Glutamatergic neuron (in vitro differentiated cells): ENCODE results near the gene RNF115. TPM values are rescaled to one million over a fixed set of nuclear protein-coding genes. Genes with fewer than 3 reads are reported as not detected.
"Not testable (repeated sequence)": the region's sequence is repeated elsewhere in the genome, so short reads cannot be mapped to it uniquely, and the experiment has no call there.

Experiments used
- DNase-seq: peaks from one replicate; pipeline ENCODE4 v3.0.0; 2022
- H3K27ac Mint-ChIP-seq: one replicate; pipeline ENCODE4 v1.8.0; 2020; ENCODE audit warnings: mild to moderate bottlenecking, mixed read lengths, inconsistent platforms; ENCODE audit not compliant: unreplicated experiment
- H3K27me3 Mint-ChIP-seq: one replicate; pipeline ENCODE4 v1.8.0; 2020; ENCODE audit warnings: mild to moderate bottlenecking, moderate library complexity, mixed read lengths, inconsistent platforms; ENCODE audit not compliant: unreplicated experiment
- H3K36me3 Mint-ChIP-seq: one replicate; pipeline ENCODE4 v1.8.0; 2020; ENCODE audit warnings: mild to moderate bottlenecking, mixed read lengths, inconsistent platforms; ENCODE audit not compliant: unreplicated experiment
- H3K4me1 Mint-ChIP-seq: one replicate; pipeline ENCODE4 v1.8.0; 2020; ENCODE audit warnings: mild to moderate bottlenecking, low read depth, mixed read lengths, inconsistent platforms; ENCODE audit not compliant: unreplicated experiment
- H3K4me3 Mint-ChIP-seq: one replicate; pipeline ENCODE4 v1.8.0; 2020; ENCODE audit warnings: mild to moderate bottlenecking, mixed read lengths, inconsistent platforms; ENCODE audit not compliant: unreplicated experiment
- H3K9me3 Mint-ChIP-seq: one replicate; pipeline ENCODE4 v1.8.0; 2020; ENCODE audit warnings: mild to moderate bottlenecking, moderate library complexity, mixed read lengths, inconsistent platforms; ENCODE audit not compliant: unreplicated experiment
- total RNA-seq: library from RNA; stranded (reverse); fragmentation: NEBNext Ultra II Directional; extraction: Animal tissue kit (Norgen Biotek cat#: 25700); gene quantifications from one replicate; pipeline ENCODE4 v1.2.1, GENCODE V29; 2021; ENCODE audit not compliant: unreplicated experiment
- TF ChIP-seq, protein P1 (sequence below): fragments of 200-600 bp; sonication (generic); IDR thresholded peaks from one replicate; pipeline ENCODE4 v1.5.0; 2021; ENCODE audit not compliant: partially characterized antibody, unreplicated experiment

RNF115 gene
- total RNA-seq, 1 donor from 2014 or later: 20.5 TPM

DNA sequence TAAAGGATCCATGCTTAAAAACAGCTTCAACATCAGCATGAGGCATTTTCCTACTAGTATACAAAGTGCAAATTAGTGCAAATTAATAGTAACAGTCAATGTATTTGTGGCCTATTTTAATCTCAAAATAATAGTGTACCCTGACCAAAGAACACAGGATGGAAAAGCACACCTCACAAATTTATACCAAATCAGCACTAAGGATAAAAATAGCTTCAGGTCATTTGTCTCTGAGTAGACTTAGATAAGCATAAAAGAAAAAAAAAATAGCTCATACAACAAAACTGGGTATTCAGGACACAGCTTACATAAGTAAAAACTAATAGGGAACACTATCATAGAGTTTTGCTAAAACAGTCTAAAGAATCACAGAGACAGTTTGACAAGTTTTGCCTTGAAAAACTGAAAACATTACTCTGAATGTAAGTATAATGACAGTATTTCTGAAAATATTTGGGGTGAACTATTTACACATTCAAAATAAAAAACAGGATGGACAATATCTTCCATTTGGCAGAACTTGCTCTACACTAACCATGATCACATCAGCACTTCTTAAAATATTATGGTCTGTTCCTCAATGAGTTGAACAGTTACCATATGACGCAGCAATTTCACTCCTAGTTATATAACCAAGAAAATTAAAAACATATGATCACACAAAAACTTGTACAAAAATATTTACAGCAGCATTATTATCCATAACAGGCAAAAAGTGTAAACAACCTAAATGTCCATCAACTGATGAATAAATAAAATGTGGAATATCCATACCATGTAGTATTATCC is 46.3 kb downstream of the RNF115 start:
- Mint-ChIP-seq H3K27ac (no peak overlapping the region), H3K27me3 (no peaks in the 10 kb centered on the region), H3K36me3 (no peaks in the 10 kb centered on the region), H3K4me3 (no peak overlapping the region), H3K4me1 (no peaks in the 10 kb centered on the region), H3K9me3 (peaks cover 2% of the 10 kb centered on the region)
- TF ChIP-seq, protein P1, sequence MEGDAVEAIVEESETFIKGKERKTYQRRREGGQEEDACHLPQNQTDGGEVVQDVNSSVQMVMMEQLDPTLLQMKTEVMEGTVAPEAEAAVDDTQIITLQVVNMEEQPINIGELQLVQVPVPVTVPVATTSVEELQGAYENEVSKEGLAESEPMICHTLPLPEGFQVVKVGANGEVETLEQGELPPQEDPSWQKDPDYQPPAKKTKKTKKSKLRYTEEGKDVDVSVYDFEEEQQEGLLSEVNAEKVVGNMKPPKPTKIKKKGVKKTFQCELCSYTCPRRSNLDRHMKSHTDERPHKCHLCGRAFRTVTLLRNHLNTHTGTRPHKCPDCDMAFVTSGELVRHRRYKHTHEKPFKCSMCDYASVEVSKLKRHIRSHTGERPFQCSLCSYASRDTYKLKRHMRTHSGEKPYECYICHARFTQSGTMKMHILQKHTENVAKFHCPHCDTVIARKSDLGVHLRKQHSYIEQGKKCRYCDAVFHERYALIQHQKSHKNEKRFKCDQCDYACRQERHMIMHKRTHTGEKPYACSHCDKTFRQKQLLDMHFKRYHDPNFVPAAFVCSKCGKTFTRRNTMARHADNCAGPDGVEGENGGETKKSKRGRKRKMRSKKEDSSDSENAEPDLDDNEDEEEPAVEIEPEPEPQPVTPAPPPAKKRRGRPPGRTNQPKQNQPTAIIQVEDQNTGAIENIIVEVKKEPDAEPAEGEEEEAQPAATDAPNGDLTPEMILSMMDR: no peak
- DNase-seq: no peak

DNA sequence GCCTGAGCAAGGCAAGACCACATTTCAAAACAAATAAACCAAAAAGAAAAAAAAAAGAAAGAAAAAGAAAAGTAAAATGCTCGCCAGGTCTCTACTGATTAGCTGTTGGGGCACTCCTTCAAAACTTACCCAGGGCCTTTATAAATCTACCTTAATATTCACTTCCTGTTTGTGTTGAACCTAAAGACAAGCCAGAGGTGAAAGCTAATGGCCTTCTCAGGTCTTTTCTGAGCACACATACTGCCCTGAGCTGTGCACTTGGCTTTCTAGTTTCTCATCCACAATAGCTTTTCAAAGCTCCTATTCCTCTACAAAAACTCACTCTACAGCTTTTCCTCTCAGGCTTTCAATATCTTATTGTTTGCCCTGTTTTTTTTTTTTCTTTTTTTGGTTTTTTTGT is 50.5 kb downstream of the RNF115 start:
- Mint-ChIP-seq H3K27me3 (no peaks in the 10 kb centered on the region), H3K9me3 (peaks cover 2% of the 10 kb centered on the region), H3K27ac (no peak overlapping the region), H3K4me3 (no peak overlapping the region), H3K36me3 (no peaks in the 10 kb centered on the region), H3K4me1 (no peaks in the 10 kb centered on the region)
- TF ChIP-seq, protein P1: no peak
- no peak for DNase-seq

DNA sequence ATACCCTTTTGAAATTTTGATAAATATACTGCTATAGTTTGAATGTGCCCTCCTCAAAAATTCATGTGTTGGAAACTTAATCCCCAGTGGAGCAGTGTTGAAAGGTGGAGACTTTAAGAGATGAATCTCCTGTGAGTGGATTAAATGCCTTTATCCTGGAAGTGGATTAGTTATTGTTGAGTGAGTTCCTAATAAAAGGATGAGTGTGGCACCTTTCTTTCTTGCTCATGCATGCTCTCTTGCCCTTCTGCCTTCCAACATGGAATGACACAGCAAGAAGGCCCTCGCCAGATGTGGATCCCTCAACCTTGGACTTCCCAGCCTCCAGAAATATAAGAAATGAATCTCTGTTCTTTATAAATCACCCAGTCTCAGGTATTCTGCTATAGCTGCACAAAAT is 52.8 kb downstream of the RNF115 start:
- Mint-ChIP-seq H3K4me3 (no peak overlapping the region), H3K36me3 (no peaks in the 10 kb centered on the region), H3K27ac (no peak overlapping the region), H3K4me1 (no peaks in the 10 kb centered on the region), H3K27me3 (peaks cover 3% of the 10 kb centered on the region), H3K9me3 (peaks cover 2% of the 10 kb centered on the region)
- TF ChIP-seq, protein P1: no peak
- DNase-seq: no peak

DNA sequence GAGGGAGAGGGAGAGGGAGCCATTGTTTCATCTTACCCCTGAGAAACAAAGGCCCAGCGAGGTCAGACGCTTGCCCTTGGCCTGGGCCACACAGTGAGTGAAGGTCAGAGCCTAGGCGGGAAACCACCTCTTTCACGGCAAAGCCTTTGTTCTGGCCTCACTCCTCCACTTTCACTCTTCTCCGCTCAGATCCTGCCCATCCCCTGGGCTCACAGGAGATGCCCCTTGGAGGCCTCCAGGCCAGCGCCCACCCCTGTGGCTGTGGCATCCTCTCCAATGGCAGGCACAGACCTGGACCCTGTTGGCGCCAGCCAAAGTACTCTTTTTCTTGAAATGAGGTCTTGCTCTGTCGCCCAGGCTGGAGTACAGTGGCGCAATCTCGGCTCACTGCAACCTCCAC is 55.9 kb downstream of the RNF115 start:
- H3K4me1 Mint-ChIP-seq, H3K27me3 Mint-ChIP-seq, DNase-seq, H3K4me3 Mint-ChIP-seq, H3K9me3 Mint-ChIP-seq, H3K36me3 Mint-ChIP-seq: not testable (repeated sequence)
- peak overlapping the region; percentile 52 for H3K27ac Mint-ChIP-seq

DNA sequence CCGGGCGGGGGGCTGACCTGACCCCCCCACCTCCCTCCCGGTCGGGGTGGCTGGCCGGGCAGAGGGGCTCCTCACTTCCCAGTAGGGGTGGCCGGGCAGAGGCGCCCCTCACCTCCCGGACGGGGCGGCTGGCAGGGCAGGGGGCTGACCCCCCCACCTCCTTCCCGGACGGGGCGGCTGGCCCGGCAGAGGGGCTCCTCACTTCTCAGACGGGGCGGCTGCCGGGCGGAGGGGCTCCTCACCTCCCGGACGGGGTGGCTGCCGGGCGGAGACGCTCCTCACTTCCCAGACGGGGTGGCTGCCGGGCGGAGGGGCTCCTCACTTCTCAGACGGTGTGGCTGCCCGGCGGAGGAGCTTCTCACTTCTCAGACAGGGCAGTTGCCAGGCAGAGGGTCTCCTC is 57.0 kb downstream of the RNF115 start:
- H3K9me3 Mint-ChIP-seq, H3K4me3 Mint-ChIP-seq, H3K27ac Mint-ChIP-seq, H3K27me3 Mint-ChIP-seq, DNase-seq, H3K4me1 Mint-ChIP-seq: not testable (repeated sequence)
- H3K36me3 Mint-ChIP-seq: peaks cover 16% of the 10 kb centered on the region

DNA sequence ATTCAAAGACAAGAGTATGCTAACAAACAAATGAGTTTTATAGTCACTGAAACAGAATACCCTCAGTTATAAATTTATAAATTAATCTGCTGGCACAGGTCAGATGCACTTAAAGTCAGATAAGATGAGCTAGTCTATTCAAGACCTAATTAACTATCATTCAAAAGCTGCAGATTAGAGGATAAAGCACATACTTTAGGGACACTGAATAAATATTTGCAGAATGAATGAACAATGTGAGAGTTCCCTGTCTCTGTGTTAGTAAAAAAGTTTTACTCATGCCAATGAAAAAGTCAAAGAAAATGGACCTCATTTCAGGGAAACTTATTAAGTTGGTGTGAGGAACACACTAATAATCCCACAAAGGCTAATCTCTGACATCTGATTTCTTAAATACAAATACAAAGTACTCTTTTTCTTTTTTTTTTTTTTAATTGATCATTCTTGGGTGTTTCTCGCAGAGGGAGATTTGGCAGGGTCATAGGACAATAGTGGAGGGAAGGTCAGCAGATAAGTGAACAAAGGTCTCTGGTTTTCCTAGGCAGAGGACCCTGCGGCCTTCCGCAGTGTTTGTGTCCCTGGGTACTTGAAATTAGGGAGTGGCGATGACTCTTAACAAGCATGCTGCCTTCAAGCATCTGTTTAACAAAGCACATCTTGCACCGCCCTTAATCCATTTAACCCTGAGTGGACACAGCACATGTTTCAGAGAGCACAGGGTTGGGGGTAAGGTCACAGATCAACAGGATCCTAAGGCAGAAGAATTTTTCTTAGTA is 58.1 kb downstream of the RNF115 start:
- peak overlapping the region; percentile 25 for H3K4me3 Mint-ChIP-seq
- H3K27me3 Mint-ChIP-seq, H3K4me1 Mint-ChIP-seq, H3K9me3 Mint-ChIP-seq, DNase-seq: not testable (repeated sequence)
- H3K27ac Mint-ChIP-seq: peak overlapping the region; percentile 93
- H3K36me3 Mint-ChIP-seq: peaks cover 22% of the 10 kb centered on the region

DNA sequence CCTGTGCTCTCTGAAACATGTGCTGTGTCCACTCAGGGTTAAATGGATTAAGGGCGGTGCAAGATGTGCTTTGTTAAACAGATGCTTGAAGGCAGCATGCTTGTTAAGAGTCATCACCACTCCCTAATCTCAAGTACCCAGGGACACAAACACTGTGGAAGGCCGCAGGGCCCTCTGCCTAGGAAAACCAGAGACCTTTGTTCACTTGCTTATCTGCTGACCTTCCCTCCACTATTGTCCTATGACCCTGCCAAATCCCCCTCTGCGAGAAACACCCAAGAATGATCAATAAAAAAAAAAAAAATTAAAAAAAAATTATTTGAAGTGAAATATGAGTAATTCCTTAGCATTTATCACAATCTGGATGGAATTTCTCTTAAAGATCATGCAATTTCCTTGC is 58.8 kb downstream of the RNF115 start:
- Mint-ChIP-seq H3K36me3 (peaks cover 28% of the 10 kb centered on the region), H3K27ac (peak overlapping the region; percentile 93), H3K9me3 (peaks cover 12% of the 10 kb centered on the region)
- H3K4me3 Mint-ChIP-seq, DNase-seq, H3K27me3 Mint-ChIP-seq, H3K4me1 Mint-ChIP-seq: not testable (repeated sequence)

DNA sequence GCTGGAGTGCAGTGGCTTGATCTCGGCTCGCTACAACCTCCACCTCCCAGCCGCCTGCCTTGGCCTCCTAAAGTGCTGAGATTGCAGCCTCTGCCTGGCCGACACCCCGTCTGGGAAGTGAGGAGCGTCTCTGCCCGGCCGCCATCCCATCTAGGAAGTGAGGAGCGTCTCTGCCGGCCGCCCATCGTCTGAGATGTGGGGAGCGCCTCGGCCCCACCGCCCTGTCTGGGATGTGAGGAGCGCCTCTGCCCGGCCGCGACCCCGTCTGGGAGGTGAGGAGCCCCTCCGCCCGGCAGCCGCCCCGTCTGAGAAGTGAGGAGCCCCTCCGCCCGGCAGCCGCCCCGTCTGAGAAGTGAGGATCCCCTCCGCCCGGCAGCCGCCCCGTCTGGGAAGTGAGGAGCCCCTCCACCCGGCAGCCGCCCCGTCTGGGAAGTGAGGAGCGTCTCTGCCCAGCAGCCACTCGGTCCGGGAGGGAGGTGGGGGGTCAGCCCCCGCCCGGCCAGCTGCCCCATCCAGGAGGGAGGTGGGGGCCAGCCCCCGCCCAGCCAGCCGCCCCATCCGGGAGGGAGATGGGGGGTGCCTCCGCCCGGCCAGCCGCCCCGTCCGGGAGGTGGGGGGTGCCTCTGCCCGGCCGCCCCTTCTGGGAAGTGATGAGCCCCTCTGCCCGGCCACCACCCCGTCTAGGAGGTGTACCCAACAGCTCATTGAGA is 59.5 kb downstream of the RNF115 start:
- not testable (repeated sequence) for H3K27me3 Mint-ChIP-seq, H3K4me1 Mint-ChIP-seq, H3K4me3 Mint-ChIP-seq
- peak; percentile 21 for DNase-seq
- Mint-ChIP-seq H3K9me3 (peaks cover 12% of the 10 kb centered on the region), H3K27ac (peak overlapping the region; percentile 84), H3K36me3 (peaks cover 34% of the 10 kb centered on the region)

DNA sequence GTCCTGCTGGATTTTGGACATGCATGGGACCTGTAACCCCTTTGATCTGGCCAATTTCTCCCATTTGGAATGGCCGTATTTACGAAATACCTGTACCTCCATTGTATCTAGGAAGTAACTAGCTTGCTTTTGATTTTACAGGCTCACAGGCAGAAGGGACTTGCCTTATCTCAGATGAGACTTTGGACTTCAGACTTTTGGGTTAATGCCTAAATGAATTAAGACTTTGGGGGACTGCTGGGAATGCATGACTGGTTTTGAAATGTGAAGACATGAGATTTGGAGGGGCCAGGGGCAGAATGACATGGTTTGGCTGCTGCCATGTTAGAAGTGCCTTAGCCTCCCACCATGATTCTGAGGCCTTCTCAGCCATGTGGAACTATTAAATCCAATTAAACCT is 61.9 kb downstream of the RNF115 start:
- not testable (repeated sequence) for H3K27ac Mint-ChIP-seq, H3K4me3 Mint-ChIP-seq, H3K4me1 Mint-ChIP-seq, DNase-seq, H3K27me3 Mint-ChIP-seq
- peaks cover 35% of the 10 kb centered on the region for H3K36me3 Mint-ChIP-seq
- H3K9me3 Mint-ChIP-seq: peaks cover 12% of the 10 kb centered on the region
